ENCODE results near the gene PCSK6. TPM values are rescaled to one million over a fixed set of nuclear protein-coding genes. Genes with fewer than 3 reads are reported as not detected.

Gene PCSK6
- total RNA-seq, 2 experiments from 2014 or later, result 0.57 TPM; not detected in 1

DNA sequence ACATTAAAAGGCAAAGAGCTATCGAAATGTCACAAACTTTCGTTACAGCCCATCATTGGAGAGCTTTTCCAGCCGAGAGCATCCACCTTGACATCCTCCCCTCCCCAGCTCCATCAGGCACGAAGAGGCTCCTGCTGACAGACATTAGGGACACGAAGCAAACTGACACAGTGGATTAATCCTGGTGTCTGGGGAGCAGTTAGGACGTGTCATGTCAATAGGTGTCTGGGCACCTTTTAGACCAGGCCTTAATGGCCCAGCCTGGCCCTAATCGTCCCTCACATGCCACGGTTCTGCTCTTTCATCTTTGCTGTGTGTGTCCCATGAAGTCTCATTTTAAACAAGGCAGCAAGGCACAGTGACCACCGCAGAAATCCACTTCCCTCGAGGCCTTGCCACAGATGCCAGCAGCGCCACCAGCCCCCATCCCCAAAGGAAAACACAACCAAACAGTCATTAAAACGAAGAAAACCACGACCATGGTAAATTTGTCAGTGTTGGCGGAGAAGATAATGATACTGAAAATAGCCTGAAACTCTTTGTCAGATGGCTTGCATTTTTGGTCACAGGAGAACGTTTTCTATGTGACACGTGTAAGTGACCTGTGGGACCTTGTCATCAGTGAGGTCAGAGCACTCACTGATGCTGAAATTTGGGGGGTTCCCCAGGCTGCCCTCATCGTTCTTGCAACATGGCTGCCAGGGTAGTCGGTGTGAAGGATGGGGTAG lies 16.3 kb upstream of the PCSK6 start:
- POLR2A ChIA-PET, result no interaction called here
- Histone ChIP-seq H3K4me2 (ENCODE audit: low read length) (no peak overlapping the region), H3K79me2 (ENCODE audit: insufficient read depth, low read depth, low read length) (no peaks in the 10 kb centered on the region), H3K27ac (ENCODE audit: low read depth, low read length, poor library complexity, severe bottlenecking) (no peak overlapping the region), H3K4me3 (ENCODE audit: low read depth, low read length, poor library complexity, severe bottlenecking) (no peak overlapping the region), H2AFZ (ENCODE audit: low read length) (no peak overlapping the region), H3K9me2 (ENCODE audit: insufficient read depth, low read length) (no peaks in the 10 kb centered on the region), H3K4me1 (ENCODE audit: insufficient read depth, low read length, poor library complexity, severe bottlenecking) (no peaks in the 10 kb centered on the region), H3K9me3 (ENCODE audit: low read length) (no peaks in the 10 kb centered on the region), H3K36me3 (ENCODE audit: insufficient read depth, low read length) (no peaks in the 10 kb centered on the region), H4K20me1 (ENCODE audit: insufficient read depth, low read length) (no peaks in the 10 kb centered on the region)
- intact Hi-C loops (cut with micrococcal nuclease; ENCODE audit: unreplicated experiment), result loop anchor here (10.0 kb wide), 1 partner anchor 201 kb away; no protein-coding TSS in a partner anchor
- no TSS peak for BruUV-seq (replicated peaks)
- CTCF ChIA-PET (ENCODE audit: unreplicated experiment), result no interaction called here
- DNase-seq (ENCODE audit: low spot score), result no peak
- TF ChIP-seq, protein P1, sequence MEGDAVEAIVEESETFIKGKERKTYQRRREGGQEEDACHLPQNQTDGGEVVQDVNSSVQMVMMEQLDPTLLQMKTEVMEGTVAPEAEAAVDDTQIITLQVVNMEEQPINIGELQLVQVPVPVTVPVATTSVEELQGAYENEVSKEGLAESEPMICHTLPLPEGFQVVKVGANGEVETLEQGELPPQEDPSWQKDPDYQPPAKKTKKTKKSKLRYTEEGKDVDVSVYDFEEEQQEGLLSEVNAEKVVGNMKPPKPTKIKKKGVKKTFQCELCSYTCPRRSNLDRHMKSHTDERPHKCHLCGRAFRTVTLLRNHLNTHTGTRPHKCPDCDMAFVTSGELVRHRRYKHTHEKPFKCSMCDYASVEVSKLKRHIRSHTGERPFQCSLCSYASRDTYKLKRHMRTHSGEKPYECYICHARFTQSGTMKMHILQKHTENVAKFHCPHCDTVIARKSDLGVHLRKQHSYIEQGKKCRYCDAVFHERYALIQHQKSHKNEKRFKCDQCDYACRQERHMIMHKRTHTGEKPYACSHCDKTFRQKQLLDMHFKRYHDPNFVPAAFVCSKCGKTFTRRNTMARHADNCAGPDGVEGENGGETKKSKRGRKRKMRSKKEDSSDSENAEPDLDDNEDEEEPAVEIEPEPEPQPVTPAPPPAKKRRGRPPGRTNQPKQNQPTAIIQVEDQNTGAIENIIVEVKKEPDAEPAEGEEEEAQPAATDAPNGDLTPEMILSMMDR (conservative IDR thresholded peaks at IDR 0.05; ENCODE audit: low read length), result no peak
- TF ChIP-seq EZH2phosphoT487 (IDR thresholded peaks at IDR 0.05; ENCODE audit: borderline replicate concordance, low read depth, low read length), result no peak

GRCh38 chr15:101504866-101505609 lies 15.5 kb upstream of the PCSK6 start:
- ChIA-PET CTCF (ENCODE audit: unreplicated experiment) (no interaction called here), POLR2A (interaction anchor here (0.6 kb wide), 1 partner anchor 743 kb away, joined by 3 read pairs; no protein-coding TSS in a partner anchor)
- no peak for DNase-seq (ENCODE audit: low spot score)
- intact Hi-C loops (cut with micrococcal nuclease; ENCODE audit: unreplicated experiment), result loop anchor here (10.0 kb wide), 1 partner anchor 200 kb away; no protein-coding TSS in a partner anchor
- Histone ChIP-seq H3K79me2 (ENCODE audit: insufficient read depth, low read depth, low read length) (no peaks in the 10 kb centered on the region), H3K4me2 (ENCODE audit: low read length) (no peak overlapping the region), H4K20me1 (ENCODE audit: insufficient read depth, low read length) (no peaks in the 10 kb centered on the region), H3K9me3 (ENCODE audit: low read length) (no peaks in the 10 kb centered on the region), H3K27ac (ENCODE audit: low read depth, low read length, poor library complexity, severe bottlenecking) (no peak overlapping the region), H3K9me2 (ENCODE audit: insufficient read depth, low read length) (no peaks in the 10 kb centered on the region), H2AFZ (ENCODE audit: low read length) (no peak overlapping the region), H3K4me3 (ENCODE audit: low read depth, low read length, poor library complexity, severe bottlenecking) (no peak overlapping the region), H3K4me1 (ENCODE audit: insufficient read depth, low read length, poor library complexity, severe bottlenecking) (no peaks in the 10 kb centered on the region), H3K36me3 (ENCODE audit: insufficient read depth, low read length) (no peaks in the 10 kb centered on the region)
- no TSS peak for BruUV-seq (replicated peaks)
- TF ChIP-seq, protein P1 (conservative IDR thresholded peaks at IDR 0.05; ENCODE audit: low read length), result no peak
- no peak for TF ChIP-seq EZH2phosphoT487 (IDR thresholded peaks at IDR 0.05; ENCODE audit: borderline replicate concordance, low read depth, low read length)
